NCI-H345 treated with DMSO at 0.1 percent for 48 hours (cell line): Measurements from ENCODE around the gene SLC46A2.

Experiments
- DNase-seq: peaks from one replicate; lab custom pipeline; 2025; ENCODE audit not compliant: unreplicated experiment; lab: John Stamatoyannopoulos, UW

SLC46A2 gene

DNA sequence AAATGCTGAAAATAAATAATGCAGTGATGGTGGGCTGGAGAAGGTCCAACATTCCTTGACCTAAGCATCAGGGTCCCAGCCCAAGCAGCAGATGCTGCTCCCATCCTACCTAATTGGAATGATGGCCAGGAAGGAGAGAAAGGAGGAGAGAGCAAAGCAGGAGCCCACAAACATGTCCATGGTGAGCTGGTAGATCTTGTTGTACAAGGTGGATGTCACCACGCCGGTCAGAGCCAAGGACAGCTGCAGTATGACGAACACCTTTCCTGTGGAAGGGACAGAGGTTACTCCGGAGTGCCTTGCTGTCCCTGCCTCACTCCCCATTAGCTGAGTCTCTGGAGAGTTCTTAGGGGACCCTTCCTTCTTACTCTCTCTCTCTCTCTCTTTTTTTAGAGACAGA is 4.3 kb downstream of the SLC46A2 start:
- no peak for DNase-seq

DNA sequence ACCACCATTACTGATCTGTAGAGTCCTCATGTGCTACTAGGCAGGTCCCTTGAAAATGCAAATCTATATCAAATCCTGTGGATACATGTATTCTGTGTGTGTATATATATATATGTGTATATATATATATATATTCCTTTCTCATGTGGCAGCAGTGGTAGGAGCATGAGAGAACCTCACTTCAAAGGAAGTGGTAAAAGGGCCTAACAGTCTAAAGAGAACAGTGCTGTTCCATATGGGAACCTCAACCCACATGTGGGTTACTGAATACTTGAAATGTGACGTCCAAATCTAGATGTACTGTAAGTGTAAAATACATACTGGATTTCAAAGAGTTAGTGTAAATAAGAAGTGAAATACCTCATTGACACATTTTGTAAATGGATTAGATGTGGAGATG is 5.4 kb downstream of the SLC46A2 start:
- DNase-seq = no peak

DNA sequence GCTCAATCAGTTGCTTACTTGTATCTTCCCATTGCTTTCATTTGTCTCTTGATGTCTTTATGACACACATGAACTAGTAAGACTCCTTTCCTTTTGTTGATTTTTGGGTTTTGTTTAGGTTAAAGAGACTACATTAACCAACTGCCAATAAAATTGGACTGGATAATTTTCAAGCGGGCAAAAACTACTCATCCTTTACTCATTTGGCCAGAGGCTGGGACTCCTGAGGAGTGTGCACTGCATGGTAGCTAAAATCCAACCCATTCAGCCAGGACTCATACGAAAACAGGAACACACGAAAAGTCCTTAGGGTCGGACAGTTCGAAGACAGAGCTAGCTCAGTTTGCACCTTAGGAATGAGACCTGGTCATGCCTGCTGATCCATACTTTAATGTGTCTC is 6.0 kb downstream of the SLC46A2 start:
- no peak for DNase-seq

DNA sequence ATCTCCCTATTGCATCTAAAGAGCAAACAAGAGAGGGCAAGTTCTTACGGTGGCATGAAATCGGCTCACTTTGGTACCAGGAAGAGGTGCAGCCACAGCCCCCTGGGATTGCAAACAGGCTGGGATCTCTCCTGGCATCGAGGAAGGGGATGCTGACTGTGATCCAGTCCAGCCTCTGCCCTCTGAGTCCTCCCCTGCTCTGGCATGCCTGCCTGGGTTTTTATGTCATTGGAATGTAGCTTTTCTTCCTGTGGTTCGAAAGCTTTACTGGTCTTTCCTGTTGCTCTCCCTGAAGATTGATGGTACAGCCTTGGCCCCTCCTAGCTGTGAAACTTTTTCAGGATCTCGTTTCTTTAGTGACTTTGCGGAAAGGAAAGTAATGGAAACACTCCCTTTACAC is 6.6 kb downstream of the SLC46A2 start:
- DNase-seq = no peak

DNA sequence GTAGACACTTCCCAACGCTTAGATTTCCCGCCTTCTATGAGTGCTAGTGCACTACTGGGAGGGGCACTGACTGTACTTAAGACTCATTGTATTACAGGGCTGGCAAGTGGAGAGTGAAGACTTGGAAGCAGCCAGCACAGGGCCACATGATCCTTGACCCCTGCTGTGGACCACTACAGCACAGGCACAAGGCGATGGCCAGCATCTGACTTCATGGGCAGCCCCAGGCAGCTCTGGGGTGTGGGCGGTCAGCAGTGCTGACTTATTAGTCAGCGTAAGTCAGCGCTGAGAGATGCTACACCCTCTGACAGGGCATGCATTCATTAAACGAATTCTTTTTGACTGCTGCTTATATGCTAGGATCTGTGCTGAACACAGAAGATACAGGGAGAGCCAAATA is 9.3 kb downstream of the SLC46A2 start:
- no peak for DNase-seq

DNA sequence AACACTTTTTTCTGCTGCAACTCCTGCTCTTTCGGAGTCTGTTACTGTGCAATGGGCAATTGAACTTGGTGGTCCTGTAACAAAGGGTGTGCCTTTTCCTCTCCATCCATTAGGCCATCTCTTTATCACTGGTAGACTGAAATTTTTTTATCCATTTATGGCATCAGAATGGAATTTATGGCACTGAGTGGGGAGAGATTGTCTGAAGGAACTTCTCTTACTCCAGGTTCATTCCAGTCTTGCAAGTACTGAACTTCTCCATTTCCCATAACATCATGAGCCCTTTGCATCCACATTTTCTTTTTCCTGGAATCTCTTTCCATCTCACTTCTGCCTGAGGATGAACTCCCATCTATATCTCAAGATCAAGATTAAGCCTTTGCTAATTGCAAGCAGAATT is 10.0 kb downstream of the SLC46A2 start:
- no peak for DNase-seq

DNA sequence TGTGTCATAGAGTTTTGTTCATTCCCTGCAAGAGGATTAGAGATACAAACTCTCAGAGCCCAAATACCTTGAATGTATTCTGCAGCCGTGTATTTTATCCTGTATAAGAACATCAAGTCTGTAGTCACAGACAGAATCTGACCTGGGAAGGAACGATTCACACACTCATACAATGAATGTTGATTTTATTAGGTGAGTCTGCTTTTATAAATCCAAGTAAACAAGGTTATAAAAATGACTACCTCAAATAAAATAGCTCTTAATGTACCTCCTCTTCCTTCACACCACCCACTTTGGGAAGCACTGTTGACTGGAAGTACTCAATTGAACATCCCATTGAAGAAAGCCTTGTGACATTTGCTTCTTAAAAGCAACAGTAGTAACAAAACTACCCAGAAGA is 11.9 kb downstream of the SLC46A2 start:
- no peak for DNase-seq

DNA sequence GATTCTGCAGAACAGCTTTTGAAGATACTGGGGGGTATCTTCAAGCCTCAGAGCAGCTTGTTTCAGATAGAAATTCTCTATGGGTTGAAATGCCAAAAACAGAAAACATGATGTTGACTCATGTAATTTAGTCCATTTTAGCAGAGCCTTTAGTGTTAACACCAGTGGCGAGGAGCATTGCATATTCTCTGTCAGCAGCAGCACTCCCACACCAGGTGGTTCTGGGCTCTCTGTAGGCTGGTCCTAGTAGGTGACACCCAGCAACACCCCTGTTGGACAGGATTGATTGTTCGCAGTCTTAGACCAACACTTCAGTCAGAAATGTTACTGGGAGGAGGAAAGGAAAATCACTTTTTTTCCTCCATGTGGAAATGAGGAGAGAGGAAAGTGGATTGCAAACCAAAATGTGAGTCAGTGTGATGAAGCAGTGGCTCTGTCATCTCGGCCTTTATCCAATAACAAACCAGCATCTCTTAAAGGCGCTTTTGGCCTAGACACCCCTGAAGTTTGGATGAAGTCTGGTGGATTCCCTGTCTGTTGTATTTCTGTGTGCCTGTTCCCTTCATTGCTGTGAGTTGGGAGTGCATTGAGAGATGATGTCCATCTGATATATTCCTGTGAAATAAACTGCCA is 16.8 kb downstream of the SLC46A2 start:
- DNase-seq = no peak

DNA sequence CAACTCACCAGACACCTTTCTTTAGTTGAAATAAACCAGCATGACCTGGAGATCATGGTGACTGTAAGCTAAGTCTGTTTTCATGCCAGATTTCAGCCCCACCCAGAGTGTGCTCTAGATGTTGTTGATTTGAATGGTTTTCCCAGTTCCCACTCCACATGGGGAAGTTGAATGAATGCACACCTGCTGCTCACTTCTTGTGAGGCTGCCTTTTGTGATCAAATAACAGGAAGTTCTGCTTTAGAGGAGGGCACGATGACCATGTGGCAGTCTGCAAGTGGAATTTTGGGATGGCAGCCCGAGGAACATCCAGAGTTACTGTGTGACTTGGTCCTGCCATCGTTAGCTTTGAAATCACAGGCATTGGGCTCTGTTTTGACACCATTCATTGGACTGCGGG is 18.7 kb downstream of the SLC46A2 start:
- no peak for DNase-seq

DNA sequence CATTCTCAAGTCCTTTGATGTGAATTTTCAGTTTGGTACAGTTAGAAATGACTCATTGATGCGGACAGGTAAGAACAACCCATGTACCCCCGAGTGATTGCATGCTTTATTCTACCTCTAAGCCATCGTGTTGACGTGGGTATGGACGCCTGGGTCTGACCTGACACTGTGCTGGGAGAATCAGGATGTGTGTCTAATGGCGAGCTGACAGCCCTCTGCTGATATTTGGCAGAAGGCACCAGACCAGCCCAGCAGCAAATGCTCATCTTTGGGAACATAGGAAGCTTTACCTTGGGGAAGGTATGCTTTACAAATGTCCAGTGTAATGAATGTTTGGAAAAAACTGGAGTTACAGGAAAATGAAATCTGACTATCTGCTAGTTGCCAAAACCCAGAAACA is 20.1 kb downstream of the SLC46A2 start:
- DNase-seq = no peak

DNA sequence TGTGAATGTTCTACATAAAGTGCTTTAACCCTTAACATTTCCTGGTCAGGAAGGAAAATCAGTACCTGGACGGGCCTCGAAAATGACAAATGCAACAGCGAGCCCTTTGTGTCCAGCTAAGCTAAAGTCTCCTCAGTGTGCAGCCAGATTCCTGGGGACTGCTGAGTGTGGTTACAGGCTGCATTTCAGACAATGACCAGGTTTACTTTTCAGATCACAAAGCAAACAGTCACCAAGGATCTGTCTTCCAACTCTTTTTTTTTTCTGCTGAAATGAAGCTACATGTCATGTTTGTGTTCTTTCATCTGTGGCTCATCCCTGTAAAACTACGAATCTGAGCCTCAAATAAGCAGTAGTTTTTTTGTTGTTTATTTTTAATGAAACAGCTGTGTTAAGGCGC is 20.8 kb downstream of the SLC46A2 start:
- DNase-seq = no peak

DNA sequence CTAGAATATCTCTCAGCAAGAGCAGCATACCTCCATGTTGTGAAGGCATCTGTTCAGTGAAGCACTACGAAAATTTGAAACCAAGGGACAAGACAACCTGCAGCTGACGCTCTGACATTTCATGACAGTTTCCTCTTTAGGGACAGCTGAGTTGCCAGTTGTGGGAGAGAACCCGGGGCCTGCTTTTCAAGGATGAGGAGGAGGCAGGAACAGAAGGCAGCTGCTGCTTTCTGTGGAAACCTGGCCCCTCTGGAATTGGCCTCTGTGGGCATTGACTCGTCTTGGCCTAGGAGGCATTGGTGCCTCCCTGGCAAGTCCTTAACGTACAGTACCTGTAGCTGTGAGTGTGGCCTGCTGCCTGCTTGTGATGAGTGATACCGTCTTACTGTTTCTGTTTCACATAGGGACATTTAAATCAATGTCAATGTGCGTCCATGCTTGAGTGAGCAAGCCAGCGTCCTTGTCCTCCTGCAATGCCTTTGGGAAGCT is 21.6 kb downstream of the SLC46A2 start:
- DNase-seq = no peak

DNA sequence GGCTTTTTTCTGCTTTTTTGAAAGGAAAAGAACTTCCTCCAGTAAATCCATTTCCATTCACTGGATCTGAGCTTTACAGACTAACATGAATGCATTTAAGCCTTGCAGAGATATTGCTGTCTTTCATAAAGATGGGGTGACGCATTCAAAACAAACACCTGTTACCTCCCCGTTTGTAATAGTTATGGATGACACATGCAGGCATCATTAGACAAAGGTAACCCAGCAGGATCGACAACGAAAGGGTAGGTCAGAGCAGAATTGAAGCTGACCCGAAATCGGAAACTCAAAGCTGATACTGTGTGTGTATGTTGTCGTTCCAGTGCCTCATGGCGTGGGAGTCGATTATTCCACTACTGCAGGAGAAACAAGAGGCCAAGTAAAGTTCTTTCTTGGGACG is 22.2 kb downstream of the SLC46A2 start:
- no peak for DNase-seq

DNA sequence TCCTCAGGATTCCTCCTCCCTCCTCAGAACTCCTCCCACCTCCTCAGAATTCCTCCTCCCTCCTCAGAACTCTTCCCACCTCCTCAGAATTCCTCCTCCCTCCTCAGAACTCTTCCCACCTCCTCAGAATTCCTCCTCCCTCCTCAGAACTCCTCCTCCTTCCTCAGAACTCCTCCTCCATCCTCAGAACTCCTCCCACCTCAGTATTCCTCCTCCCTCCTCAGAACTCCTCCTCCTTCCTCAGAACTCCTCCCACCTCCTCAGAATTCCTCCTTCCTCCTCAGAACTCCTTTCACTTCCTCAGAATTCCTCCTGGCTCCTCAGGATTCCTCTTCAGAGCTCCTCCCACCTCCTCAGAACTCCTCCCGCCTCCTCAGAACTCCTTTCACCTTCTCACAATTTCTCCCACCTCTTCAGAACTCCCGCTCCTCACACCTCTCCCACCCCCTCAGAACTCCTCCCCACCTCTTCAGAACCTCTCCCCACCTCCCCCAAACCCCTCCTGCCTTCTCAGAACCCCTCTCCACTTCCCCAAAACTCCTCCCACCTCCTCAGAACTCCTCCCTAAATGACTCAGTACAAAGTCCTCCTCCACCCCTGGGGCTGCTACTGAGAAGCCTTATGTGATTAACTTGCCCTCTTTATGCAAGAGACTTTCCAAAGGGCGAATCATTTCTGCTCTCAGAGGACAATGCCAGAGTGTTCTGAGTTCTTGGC is 23.2 kb downstream of the SLC46A2 start:
- DNase-seq = no peak

DNA sequence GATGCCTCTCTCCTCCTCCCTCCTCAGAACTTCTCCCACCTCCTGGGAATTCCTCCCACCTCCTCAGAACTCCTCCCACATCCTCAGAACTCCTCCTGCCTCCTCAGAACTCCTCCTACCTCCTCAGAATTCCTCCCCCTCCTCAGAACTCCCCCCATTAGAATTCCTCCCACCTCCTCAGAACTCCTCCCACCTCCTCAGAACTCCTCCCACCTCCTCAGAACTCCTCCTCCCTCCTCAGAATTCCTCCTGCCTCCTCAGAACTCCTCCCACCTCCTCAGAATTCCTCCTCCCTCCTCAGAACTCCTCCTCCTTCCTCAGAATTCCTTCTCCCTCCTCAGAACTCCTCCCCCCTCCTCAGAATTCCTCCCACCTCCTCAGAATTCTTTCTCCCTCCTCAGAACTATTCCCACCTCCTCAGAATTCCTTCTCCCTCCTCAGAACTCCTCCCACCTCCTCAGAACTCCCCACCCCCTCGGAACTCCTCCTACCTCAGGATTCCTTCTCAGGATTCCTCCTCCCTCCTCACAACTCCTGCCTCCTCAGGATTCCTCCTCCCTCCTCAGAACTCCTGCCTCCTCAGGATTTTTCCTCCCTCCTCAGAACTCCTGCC is 23.9 kb downstream of the SLC46A2 start:
- no peak for DNase-seq

DNA sequence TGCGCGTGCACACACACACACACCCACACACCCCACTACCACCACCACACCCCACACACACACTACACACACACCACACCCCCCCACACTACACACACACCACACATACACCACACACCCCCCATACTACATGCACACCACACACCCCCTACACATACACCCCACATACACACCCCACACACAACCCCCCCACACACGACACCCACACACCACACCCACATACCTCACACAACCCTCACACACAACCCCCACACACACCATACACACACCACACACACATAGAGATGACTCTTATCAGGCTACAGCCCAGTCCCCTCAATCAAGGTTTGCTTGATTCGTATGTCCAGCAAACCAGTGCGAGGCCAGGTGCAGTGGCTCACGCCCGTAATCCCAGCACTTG is 25.7 kb downstream of the SLC46A2 start:
- DNase-seq = no peak

DNA sequence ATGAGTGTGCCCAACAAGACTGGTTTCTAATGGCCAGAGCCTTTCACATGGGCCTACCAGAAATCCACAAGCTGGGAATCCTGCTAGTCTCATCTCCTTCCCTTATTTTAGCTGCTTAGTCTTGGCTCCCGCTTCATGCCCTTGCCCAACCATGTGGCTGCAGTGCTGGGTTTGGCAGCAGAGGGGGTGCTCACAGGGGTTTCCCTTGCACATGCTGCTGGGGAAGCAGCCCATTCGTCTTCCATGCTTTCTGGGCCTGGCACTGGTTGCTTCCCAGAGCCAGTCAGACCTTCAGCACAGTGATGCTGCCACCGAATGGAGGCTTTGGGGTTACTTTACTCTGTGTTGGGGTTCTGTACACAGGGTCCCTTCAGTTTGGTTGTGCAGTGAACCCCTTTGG is 26.3 kb downstream of the SLC46A2 start:
- no peak for DNase-seq

DNA sequence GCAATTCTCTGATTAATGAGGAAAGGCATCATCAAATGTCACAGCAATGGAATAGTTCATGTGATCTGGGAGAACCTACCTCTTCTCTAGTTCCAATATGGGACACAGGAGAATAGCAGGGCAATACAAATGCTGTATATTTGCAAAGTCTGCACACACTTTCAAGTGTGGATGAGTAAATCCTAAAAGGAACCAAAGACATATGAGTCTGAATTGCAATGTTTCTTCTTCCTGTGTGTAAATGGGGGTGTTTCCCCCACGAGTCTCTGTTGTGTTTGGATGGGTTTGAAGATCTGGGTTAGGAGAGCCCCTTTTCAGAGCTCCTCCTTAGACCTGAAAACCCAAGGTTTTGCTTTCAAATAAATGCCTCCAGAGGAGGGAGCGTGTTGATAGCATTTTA is 26.9 kb downstream of the SLC46A2 start:
- DNase-seq = no peak

DNA sequence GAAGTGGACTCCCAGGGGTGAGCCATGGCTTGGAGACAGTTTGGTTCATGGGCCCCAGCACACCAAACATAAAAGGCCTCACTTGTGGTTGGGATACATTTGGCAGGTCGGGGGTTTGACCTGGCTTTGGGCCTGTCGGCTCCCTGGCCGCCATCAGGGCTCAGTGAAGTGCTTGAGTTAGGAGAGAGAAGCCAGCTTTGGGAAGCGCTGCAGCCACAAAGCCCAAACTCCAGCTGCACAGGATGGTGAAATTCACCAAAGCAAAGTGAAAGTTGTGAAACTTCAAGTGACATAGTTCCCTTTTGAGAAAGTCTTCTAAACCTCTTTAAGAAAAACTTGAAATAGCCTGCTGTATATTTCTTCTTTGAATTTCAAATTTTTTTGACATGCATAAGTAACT is 27.5 kb downstream of the SLC46A2 start:
- DNase-seq = no peak

DNA sequence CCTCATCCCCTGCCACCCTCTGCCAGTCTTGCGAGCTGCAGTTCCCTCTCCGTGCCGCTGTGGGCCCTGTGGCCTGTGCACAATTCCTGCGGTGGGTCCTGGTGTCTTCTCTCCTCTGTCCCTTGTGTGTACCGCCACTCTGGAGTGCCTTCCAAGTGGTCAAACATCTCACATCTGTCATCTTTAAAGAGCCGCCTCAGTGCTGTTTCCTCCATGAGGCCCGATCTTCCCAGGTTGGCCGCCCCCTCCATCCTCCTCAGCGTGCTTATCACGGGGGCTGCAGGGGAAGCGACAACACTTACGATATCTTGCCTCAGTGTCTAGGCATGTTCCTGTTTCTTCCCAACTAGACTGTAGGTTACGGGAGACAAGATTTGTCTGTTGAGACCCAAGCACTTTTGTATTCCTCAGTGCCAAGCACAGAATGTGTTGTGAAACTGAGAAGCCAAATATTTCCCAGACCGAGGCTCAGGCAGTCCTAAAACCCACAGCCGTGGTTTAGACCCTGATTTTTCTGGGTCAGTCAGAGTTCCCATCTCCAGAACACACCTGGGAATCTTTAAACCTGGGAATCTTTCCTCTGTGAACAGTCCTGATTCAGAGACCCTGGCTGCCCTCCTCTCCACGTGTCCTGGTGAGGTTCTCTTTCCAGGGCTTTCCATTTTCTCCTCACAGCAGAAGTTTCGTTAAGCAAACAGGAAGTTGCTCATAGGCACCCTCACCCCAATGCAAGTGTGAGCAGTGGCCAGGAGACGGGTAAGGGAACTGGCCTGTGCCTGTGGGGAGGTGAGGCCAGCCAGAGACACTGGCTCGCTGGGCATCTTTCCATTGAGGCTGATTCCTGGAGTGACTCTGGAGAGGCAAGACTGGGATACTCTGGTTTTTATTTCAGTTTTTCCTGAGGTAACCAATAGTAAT is 28.8 kb downstream of the SLC46A2 start:
- no peak for DNase-seq

DNA sequence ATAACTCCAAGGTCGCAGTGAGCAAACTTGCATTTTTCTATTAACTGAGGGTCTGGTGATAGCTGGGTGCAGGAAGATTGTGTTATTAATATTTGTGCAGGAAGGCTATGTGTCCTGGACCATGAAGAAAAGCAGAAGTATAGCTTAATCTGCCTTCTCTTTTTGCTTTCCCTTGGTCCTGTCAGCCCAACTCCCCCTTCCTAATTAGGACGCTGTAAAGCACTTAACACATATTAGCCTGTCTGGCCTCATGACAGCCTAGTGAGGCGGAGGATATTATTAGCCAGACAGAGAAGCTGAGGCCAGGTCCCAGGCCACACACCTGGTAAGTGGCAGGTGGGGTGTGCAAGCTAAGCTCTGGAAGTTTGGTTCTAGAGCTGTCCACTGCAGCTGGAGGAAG is 29.5 kb downstream of the SLC46A2 start:
- DNase-seq = no peak
